Tibial nerve (tissue), 4 donors: ENCODE results near the gene SYTL5. TPM values are rescaled to one million over a fixed set of nuclear protein-coding genes. Genes with fewer than 3 reads are reported as not detected.

Source experiments
- DNase-seq, 2 donors: peaks; one replicate each; pipeline ENCODE4 v3.0.0-alpha.2; 2019; ENCODE audit warnings: low spot score in 2 of 2
- H3K27ac ChIP-seq, 4 donors: fragments of 200-600 bp; sonication (generic) in 3 of 4; one replicate each; pipeline ENCODE4 v1.5.1; 2017 to 2019; ENCODE audit warnings: mild to moderate bottlenecking in 1 of 4
- H3K27me3 ChIP-seq, 2 donors: fragments of 200-600 bp; sonication (generic) in 1 of 2; one replicate each; pipeline versions ENCODE4 v1.5.1 to v1.6.0; 2017 to 2019
- H3K36me3 ChIP-seq, 3 donors: fragments of 200-600 bp; sonication (generic); one replicate each; pipeline ENCODE4 v1.5.1; 2018 to 2019
- H3K4me1 ChIP-seq, 4 donors: fragments of 200-600 bp; sonication (generic) in 3 of 4; one replicate each; pipeline ENCODE4 v1.5.1; 2017 to 2019
- H3K4me3 ChIP-seq, 4 donors: fragments of 200-600 bp; sonication (generic) in 3 of 4; one replicate each; pipeline ENCODE4 v1.5.1; 2017 to 2019; ENCODE audit warnings: mild to moderate bottlenecking in 1 of 4, moderate library complexity in 1 of 4
- H3K9me3 ChIP-seq, 4 donors: fragments of 200-600 bp; sonication (generic) in 3 of 4; one replicate each; pipeline ENCODE4 v1.5.1; 2017 to 2019
- CTCF ChIP-seq, 5 experiments: fragments of 200-600 bp in 3 of 5; fragments of 450-650 bp in 2 of 5; sonication (generic) in 3 of 5; IDR thresholded peaks; one replicate each; pipeline ENCODE4 v1.5.1; 2016 to 2019; ENCODE audit warnings: antibody characterized with exemption in 5 of 5, mild to moderate bottlenecking in 3 of 5, moderate library complexity in 2 of 5
- EP300 ChIP-seq, 2 donors: sonication (generic); formaldehyde crosslinking; IDR thresholded peaks; one replicate each; pipeline ENCODE4 v1.6.1; 2017; ENCODE audit warnings: antibody characterized with exemption in 2 of 2, mild to moderate bottlenecking in 1 of 2
- POLR2A ChIP-seq, 2 donors: fragments of 450-650 bp; IDR thresholded peaks; one replicate each; pipeline ENCODE4 v1.6.1; 2017; ENCODE audit warnings: antibody characterized with exemption in 2 of 2, mild to moderate bottlenecking in 2 of 2, moderate library complexity in 2 of 2
- WGBS, 2 donors: methylation state at CpG; one replicate each; pipeline ENCODE4 v1.1.5; 2018; 5-methylcytosine and 5-hydroxymethylcytosine counted together
- total RNA-seq, 4 donors: library from RNA; depleted of rRNA; stranded (reverse); fragments of >200 nt; gene quantifications; one replicate each; pipeline ENCODE4 v1.1.0, GENCODE V29; 2016

The SYTL5 gene
- total RNA-seq, 4 donors from 2014 or later, result 0.21 to 0.78 (median 0.37) TPM

- no peak overlapping the region for H3K27ac ChIP-seq
- TF ChIP-seq EP300 (IDR thresholded peaks at IDR 0.05) (no peak), CTCF (IDR thresholded peaks at IDR 0.05) (no peak)
- no peaks in the 10 kb centered on the region for H3K4me1 ChIP-seq
- no peak for DNase-seq
- no peak overlapping the region for H3K4me3 ChIP-seq
- no peaks in the 10 kb centered on the region for H3K9me3 ChIP-seq
- 60 to 64% methylated on average over 1 of the region's 1 CpG for WGBS, 2 donors
- no peaks in the 10 kb centered on the region for H3K36me3 ChIP-seq
- no peaks in the 10 kb centered on the region for H3K27me3 ChIP-seq
Measured at GRCh38 chrX:38116706-38117105, 110.4 kb downstream of the SYTL5 start.

- 71 to 79% methylated on average over 7 of the region's 7 CpGs for WGBS, 2 donors
- DNase-seq, result no peak
- Histone ChIP-seq H3K36me3 (no peaks in the 10 kb centered on the region), H3K9me3 (no peaks in the 10 kb centered on the region), H3K27me3 (no peaks in the 10 kb centered on the region), H3K4me1 (no peaks in the 10 kb centered on the region), H3K4me3 (no peak overlapping the region), H3K27ac (no peak overlapping the region)
- TF ChIP-seq POLR2A (IDR thresholded peaks at IDR 0.05) (no peak), EP300 (IDR thresholded peaks at IDR 0.05) (no peak), CTCF (IDR thresholded peaks at IDR 0.05) (no peak)
Measured at GRCh38 chrX:38117485-38117884, 111.1 kb downstream of the SYTL5 start.

- no peak for TF ChIP-seq POLR2A (IDR thresholded peaks at IDR 0.05)
- no peak for TF ChIP-seq EP300 (IDR thresholded peaks at IDR 0.05)
- TF ChIP-seq CTCF (IDR thresholded peaks at IDR 0.05), result no peak
- Histone ChIP-seq H3K27me3 (no peaks in the 10 kb centered on the region), H3K27ac (no peak overlapping the region), H3K4me3 (no peak overlapping the region), H3K4me1 (no peaks in the 10 kb centered on the region), H3K36me3 (no peaks in the 10 kb centered on the region), H3K9me3 (no peaks in the 10 kb centered on the region)
- 53 to 62% methylated on average over 1 of the region's 1 CpG for WGBS, 2 donors
- no peak for DNase-seq
Measured at GRCh38 chrX:38124000-38124399, 117.6 kb downstream of the SYTL5 start.

GRCh38 chrX:38126179-38126578 is 119.8 kb downstream of the SYTL5 start:
- WGBS, 2 donors, result 80 to 85% methylated on average over 3 of the region's 3 CpGs
- no peak for TF ChIP-seq POLR2A (IDR thresholded peaks at IDR 0.05)
- no peak for TF ChIP-seq EP300 (IDR thresholded peaks at IDR 0.05)
- no peak for TF ChIP-seq CTCF (IDR thresholded peaks at IDR 0.05)

GRCh38 chrX:38127961-38128360 is 121.6 kb downstream of the SYTL5 start:
- Histone ChIP-seq H3K27me3 (no peaks in the 10 kb centered on the region), H3K4me3 (no peak overlapping the region), H3K36me3 (no peaks in the 10 kb centered on the region), H3K27ac (no peak overlapping the region), H3K9me3 (no peaks in the 10 kb centered on the region), H3K4me1 (no peaks in the 10 kb centered on the region)
- WGBS, 2 donors, result 78 to 95% methylated on average over 1 of the region's 1 CpG
- no peak for DNase-seq
- TF ChIP-seq POLR2A (IDR thresholded peaks at IDR 0.05), result no peak

More at GRCh38 chrX:38126179-38126578, 119.8 kb downstream of the SYTL5 start:
- H3K27ac ChIP-seq, result no peak overlapping the region
- H3K4me3 ChIP-seq, result no peak overlapping the region
- H3K9me3 ChIP-seq, result no peaks in the 10 kb centered on the region
- H3K4me1 ChIP-seq, result no peaks in the 10 kb centered on the region
- H3K36me3 ChIP-seq, result no peaks in the 10 kb centered on the region
- no peaks in the 10 kb centered on the region for H3K27me3 ChIP-seq
- DNase-seq, result no peak

GRCh38 chrX:38129366-38129765 is 123.0 kb downstream of the SYTL5 start:
- Histone ChIP-seq H3K9me3 (no peaks in the 10 kb centered on the region), H3K4me1 (no peaks in the 10 kb centered on the region), H3K4me3 (no peak overlapping the region), H3K27ac (no peak overlapping the region), H3K36me3 (no peaks in the 10 kb centered on the region), H3K27me3 (no peaks in the 10 kb centered on the region)
- DNase-seq, result no peak
- TF ChIP-seq POLR2A (IDR thresholded peaks at IDR 0.05) (no peak), EP300 (IDR thresholded peaks at IDR 0.05) (no peak), CTCF (IDR thresholded peaks at IDR 0.05) (no peak)
